ENCODE data around the gene TRIM31. TPM values are rescaled to one million over a fixed set of nuclear protein-coding genes. Genes with fewer than 3 reads are reported as not detected.

Gene TRIM31
- total RNA-seq, 1 donor from 2014 or later = not detected

DNA sequence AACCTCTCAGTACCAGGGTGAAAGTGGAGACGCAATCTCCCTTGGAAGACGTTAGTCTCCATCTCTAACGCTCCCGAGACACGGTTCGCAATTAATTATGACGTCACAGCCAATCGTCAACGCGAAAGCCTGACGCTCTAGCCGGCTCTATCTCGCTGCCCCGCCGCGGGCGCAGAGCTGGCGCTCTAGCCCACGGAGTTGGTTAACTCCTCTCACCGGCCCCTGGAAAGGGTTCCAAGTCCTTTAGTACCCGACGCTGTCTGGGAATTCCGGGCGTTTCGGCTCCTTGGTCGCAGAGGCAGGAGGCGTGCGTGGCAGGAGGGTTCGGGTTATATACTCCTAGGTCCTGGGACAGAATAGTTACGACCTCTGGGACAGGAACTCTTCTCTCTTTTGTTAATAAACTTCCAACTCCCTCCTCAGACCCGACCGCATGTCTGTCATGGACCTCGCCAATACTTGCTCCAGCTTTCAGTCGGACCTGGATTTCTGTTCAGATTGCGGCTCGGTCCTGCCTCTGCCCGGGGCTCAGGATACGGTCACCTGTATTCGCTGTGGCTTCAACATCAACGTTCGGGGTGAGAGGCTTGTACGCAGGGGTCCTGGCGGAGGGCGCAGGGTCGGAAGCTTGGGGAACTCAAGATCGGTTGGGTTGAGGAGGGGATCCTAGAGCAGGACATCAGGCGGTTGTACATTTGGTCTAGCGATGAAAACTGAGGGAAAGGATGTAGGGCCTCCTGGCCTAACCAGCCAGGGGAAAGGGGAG lies 51.6 kb downstream of the TRIM31 start, which contains the start of gene POLR1H:
TSS of gene POLR1H (plus strand) at position 174 of the 766 bp plus-strand sequence. CDS start at position 434, 260 bp downstream.
- intact Hi-C loops (cut with micrococcal nuclease) = loop anchor here (1.0 to 10.0 kb wide), 6 partner anchors 86 to 656 kb away; partner anchors contain the start of genes HLA-A and MDC1

- intact Hi-C loops (cut with micrococcal nuclease) = loop anchor here (1.0 to 10.0 kb wide), 6 partner anchors 86 to 657 kb away; partner anchors contain the start of genes HLA-A and MDC1
Observed at GRCh38 chr6:30060606-30061091, 52.2 kb downstream of the TRIM31 start.

GRCh38 chr6:30055513-30055912 lies 57.4 kb downstream of the TRIM31 start:
- intact Hi-C loops (cut with micrococcal nuclease) = no loop called here

- intact Hi-C loops (cut with micrococcal nuclease) = no loop called here
Observed at GRCh38 chr6:30053682-30054081, 59.2 kb downstream of the TRIM31 start.

Other genes with a start within 250 kb of the TRIM31 start
- gene HLA-A, start 170.6 kb downstream of the TRIM31 start, total RNA-seq = 1,695 and 1,705 TPM in 2 replicates
- gene POLR1H, start 51.8 kb downstream of the TRIM31 start, total RNA-seq = 69.6 and 72.2 TPM in 2 replicates
- 57.0 and 59.6 TPM in 2 replicates for gene PPP1R11, start 45.9 kb downstream of the TRIM31 start, total RNA-seq
- not detected in 2 replicates for gene RNF39, start 37.3 kb downstream of the TRIM31 start, total RNA-seq
- not detected in 2 replicates for gene TRIM40, start 23.1 kb upstream of the TRIM31 start, total RNA-seq
- 0.05 TPM in 1 of 2 replicates, not detected in the other for gene TRIM10, start 48.1 kb upstream of the TRIM31 start, total RNA-seq
- gene TRIM15, start 50.5 kb upstream of the TRIM31 start, total RNA-seq = 0.25 TPM in 1 of 2 replicates, not detected in the other
- gene TRIM26, start 100.3 kb upstream of the TRIM31 start, total RNA-seq = 70.8 and 71.7 TPM in 2 replicates
- gene TRIM39, start 213.8 kb upstream of the TRIM31 start, total RNA-seq = 11.2 and 11.6 TPM in 2 replicates
- 37.2 and 46.7 TPM in 2 replicates for gene RPP21, start 232.1 kb upstream of the TRIM31 start, total RNA-seq

Measured in T-helper 2 cell treated with Interferon-gamma antibody and Interleukin-4, amounts not matched to agents 100 ng/mL and 5 ng/mL, for 36 hours (primary cell).